Activated gamma-delta T cell (primary cell): ENCODE results near the gene PNKP.
"Not testable (repeated sequence)": the region's sequence is repeated elsewhere in the genome, so short reads cannot be mapped to it uniquely, and the experiment has no call there.

Experiments used
- DNase-seq: peaks from one replicate; lab custom pipeline; 2025; lab: John Stamatoyannopoulos, UW

PNKP gene

DNA sequence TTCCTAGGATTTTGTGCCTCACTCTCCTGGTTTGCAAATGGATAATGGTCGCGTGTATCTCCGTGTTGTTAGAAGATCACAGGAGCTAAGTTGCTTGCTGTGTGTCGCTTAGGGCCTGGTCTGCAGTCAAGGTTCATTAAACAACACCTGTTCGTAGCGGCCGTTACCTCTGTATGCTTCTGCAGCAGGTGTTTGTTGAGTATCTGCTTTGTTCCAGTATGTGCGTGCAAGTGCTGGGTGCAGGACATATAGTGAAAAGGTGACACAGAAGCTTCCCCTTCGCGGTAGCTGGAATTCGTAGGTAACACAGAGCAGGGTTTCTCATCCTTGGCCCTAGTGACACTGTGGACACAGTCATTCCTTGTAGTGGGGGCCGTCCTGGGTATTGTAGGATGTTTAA, 43.9 kb downstream of the PNKP start:
- no peak for DNase-seq

DNA sequence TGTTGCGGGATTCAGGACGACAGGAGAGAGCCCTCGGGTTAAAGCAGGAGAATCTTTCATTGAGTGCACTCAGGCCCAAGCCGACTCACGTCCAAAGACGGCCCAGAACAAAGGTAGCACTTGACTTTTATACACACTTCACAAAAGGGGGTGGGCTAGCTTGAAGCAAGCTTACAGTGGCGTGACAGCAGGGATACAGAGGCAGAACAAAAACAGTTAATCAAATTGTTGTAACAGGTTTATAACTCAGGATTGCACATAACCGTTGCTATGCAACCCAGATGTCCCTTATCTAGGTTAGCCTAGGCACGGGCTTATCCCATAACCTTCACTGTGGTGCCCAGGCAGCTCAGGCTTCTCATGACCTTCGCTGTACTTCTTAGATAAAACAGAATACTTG, 47.3 kb downstream of the PNKP start:
- no peak for DNase-seq

DNA sequence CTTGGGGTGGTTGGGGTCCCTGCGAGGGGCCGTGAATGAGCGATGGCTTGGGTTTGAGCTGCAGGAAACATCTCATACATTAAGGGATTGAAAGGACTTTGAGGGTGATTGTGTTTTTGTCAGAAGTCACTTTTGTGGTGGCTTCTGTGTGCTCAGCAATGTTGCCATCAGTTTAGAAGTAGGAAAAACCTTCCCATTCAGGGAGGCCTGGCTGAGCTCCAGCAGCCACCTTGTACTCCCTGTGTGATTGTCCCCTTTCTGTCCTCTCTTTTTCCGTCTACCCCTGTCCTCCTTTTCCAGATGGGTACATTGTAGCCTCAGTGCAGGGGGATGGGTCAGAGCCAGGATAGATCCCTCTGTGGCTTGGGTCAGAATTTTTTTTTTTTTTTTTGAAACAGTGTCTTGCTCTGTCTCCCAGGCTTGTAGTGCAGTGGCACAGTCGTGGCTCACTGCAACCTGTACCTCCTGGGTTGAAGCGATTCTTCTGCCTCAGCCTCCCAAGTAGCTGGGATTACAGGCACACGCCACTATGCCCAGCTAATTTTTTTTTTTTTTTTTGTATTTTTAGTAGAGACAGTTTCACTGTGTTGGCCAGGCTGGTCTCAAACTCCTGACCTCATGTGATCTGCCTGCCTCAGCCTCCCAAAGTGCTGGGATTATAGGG, 47.8 kb downstream of the PNKP start:
- DNase-seq, result not testable (repeated sequence)

DNA sequence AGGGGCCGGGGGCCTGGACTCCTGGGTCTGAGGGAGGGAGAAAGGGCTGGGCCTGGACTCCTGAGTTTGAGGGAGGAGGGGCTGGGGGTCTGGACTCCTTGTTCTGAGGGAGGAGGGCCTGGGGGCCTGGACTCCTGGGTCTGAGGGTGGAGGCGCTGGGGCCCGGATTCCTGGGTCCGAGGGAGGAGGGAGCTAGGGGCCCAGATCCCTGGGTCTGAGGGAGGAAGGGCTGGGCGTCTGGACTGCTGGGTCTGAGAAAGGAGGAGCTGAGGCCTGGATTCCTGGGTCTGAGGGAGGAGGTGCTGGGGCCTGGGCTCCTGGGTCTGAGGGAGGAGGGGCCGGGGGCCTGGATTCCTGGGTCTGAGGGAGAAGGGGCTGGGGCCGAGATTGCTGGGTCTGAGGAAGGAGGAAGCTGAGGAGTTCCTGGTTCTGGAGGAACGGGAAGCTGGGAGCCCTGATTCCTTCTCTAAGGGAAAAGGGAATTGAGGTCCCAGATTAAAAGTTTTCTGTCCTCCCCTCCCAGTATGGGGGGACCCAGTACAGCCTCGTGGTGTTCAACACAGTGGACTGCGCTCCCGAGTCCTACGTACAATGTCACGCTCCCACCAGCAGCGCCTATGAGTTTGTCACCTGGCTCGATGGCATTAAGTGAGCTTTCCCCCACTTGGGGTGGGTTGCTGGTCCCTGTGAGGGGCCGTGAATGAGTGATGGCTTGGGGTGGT, 48.6 kb downstream of the PNKP start:
- no peak for DNase-seq

DNA sequence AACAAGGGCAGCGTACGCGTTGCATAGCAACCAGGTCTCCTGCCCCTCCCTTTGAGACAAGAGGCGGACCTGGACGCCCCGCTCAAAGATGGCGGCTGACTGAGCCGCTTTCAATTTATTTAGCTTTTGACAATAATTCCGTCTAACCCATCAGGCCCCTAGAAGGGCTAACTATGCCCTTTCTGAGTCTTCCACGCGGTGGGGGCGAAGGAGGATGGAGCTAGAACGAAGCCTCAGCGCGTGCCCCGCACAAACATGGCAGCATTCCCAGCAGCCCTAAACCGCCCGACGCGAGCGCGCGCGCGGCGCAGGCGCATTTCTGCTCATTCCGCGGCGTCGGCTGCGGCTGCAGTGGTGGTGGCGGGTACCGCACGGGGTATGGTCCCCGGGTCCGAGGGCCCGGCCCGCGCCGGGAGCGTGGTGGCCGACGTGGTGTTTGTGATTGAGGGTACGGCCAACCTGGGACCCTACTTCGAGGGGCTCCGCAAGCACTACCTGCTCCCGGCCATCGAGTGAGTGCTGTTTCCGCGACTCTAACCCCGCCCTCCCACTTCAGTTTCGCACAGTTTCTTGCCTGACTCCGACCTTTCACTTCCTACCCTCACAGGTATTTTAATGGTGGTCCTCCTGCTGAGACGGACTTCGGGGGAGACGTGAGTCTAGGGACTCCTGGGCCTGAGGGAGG, 49.3 kb downstream of the PNKP start, which contains the start of gene MED25:
MED25 (plus strand) TSS at position 326 of the 685 bp plus-strand sequence; CDS start at position 379, 53 bp downstream.
- DNase-seq, result peak; percentile 77

DNA sequence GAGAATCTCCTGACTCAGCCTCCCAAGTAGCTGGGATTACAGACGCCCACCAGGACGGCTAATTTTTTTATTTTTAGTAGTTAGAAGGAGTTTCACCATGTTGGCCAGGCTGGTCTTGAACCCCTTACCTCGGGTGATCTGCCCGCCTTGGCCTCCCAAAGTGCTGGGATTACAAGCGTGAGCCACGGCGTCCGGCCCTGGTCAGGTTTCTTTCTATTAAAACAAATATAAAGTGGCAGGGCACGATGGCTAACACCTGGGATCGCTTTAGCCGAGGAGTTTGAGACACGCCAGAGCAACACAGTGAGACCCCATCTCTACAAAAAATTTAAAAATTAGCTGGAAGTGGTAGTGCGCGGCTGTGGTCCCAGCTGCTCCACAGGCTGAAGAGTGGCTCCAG, 50.8 kb downstream of the PNKP start:
- no peak for DNase-seq

DNA sequence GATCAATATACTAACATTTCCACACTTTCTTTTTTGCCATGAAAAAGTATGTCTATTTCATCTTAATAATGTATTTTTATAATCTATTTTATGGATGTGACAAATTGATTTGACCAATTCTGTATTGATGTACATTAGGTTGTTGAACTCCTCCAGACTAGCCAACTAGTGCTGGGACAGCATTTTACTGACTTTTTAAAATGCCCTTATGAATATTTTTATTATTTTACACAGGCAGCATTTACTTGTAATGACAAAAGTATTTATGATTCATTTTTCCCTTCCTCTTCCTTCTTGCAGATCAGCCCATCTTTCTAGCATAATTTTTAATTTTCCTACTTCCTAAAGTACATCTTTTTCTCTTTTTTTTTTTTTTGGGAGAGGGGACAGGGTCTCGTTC, 53.4 kb downstream of the PNKP start:
- DNase-seq, result no peak

DNA sequence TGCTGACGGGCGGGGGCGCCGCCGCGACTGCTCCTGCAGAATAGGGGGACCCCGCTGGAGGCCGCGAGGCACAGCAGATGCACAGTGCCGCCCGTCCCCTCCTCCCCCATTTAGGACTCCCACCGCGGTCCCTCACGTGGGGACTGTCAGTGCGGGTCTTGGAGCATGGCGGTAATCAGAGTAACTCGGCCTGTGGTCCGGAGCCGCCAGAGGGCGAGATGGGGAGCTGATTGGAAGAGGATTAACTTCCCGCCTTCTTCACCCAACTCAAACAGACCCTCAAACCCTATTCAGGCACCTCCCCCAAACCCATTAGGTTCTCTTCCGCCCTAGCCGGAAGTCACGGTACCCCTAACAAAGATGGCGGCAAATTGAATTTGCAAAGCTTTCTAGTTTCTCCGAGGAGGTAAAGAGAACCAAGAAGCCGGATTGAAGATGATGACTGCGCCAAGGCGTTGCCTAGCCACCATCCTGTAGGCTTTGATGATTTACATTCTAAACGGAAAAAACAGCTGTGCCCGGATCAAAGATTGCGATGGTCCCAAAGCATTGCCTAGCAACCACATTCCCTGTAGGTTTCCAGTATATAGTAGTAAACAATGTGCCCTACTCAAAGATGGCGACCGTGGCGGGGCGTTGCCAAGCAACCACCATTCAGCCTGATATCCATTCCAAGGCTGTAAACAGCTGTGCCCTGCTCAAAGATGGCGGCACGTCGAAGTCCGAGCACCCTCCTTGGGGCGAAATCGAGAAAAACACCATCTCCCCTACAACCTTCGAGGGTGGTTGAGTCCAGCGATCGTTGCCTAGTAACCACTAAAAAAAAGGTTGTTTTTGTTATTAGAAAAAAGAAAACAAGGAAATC, 54.1 kb downstream of the PNKP start, which contains the start of gene FUZ:
FUZ (minus strand) TSS at position 296 of the 865 bp plus-strand sequence; CDS start at position 110, 186 bp downstream.
- peak; percentile 76 for DNase-seq

DNA sequence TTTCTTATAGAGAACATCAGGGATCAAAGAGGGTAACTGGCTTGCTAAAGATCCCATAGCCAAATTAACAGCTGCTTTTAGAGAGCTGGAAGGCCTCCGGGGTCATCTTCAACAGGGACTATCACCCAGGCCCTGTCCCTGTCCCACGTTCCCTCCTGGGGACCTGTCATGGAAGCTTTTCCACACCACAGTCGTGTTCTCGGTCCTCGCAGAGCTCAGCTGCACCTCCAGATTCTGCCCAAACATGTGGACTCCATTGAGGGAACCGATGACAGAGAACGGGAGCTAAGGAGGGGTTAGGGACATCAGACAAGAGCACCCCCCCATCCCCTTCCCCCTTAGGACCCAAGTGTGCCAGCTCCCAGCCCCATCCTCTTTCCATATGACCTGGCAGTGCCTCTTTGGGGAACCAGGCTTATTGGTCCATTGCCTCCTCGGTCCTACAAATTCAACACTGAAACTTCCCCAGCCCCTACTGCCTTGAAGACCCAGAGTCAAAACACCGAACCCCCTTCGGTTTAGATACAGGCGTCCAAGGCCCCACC, 54.9 kb downstream of the PNKP start:
- DNase-seq, result no peak

DNA sequence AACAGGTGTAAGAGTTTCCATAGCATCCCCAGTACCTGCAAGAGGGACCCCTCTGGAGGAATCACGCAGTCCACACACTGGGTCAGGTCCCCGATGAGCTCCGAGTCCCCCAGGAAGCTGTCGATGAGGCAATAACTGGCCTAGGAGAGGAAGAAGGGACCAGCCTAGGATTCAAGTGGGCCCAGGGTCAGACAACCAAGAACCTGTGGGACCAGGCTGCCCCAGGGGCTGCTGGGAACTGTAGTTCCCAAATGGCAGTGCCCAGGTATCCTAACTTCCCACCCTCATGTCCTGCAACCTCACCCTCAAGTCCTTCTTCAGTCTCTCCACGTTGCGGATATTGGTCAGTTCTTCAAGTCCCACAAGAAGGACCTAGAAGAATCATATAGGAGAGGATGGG, 56.0 kb downstream of the PNKP start:
- no peak for DNase-seq
